ENCODE results near the gene CNTN1. TPM values are rescaled to one million over a fixed set of nuclear protein-coding genes. Genes with fewer than 3 reads are reported as not detected.

Gene CNTN1
- polyA plus RNA-seq, 1 donor from 2014 or later = 101 TPM

DNA sequence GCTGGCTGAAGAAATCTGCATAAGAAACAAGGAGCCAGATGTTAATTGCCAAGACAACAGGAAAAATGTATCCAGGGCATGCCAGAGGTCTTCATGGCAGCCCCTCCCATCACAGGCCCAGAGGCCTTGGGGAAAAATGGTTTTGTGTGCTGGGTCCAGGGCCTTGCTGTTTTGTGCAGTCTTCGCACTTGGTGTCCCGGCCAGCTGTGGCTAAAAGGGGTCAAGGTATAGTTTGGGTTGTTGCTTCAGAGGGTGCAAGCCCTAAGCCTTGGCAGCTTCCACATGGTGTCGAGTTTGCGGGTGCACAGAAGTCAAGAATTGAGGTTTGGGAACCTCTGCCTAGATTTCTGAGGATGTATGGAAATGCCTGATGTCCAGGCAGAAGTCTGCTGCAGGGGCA is 29.9 kb upstream of the CNTN1 start:
- no peak overlapping the region for H3K27ac ChIP-seq (ENCODE audit: low read length)
- no peaks in the 10 kb centered on the region for H3F3A ChIP-seq (ENCODE audit: insufficient read depth, low read length, poor library complexity, severe bottlenecking)
- H3K9ac ChIP-seq (ENCODE audit: low read length) = no peak overlapping the region
- no peak overlapping the region for H3K4me3 ChIP-seq (ENCODE audit: low read length)
- H4K20me1 ChIP-seq (ENCODE audit: insufficient read depth) = no peaks in the 10 kb centered on the region
- no peaks in the 10 kb centered on the region for H3K27me3 ChIP-seq (ENCODE audit: insufficient read depth, low read depth, low read length)
- H3K4me2 ChIP-seq (ENCODE audit: low read length) = no peak overlapping the region
- H3K9me2 ChIP-seq (ENCODE audit: insufficient read depth, low read length) = no peaks in the 10 kb centered on the region
- H3K79me2 ChIP-seq (replicated peaks; ENCODE audit: insufficient read depth, low read length) = no peaks in the 10 kb centered on the region
- no peaks in the 10 kb centered on the region for H3K9me3 ChIP-seq (ENCODE audit: low read length)
- no peak overlapping the region for H2AFZ ChIP-seq (ENCODE audit: low read depth, low read length)
- no peaks in the 10 kb centered on the region for H3K36me3 ChIP-seq (ENCODE audit: insufficient read depth, low read length)
- TF ChIP-seq RAD21 (conservative IDR thresholded peaks at IDR 0.05) (no peak), EP300 (conservative IDR thresholded peaks at IDR 0.05; ENCODE audit: poor library complexity, severe bottlenecking) (no peak), MXI1 (conservative IDR thresholded peaks at IDR 0.05; ENCODE audit: poor library complexity, severe bottlenecking) (no peak), EZH2 (IDR thresholded peaks at IDR 0.05; ENCODE audit: borderline replicate concordance, insufficient read depth, low read length, poor library complexity, severe bottlenecking) (no peak), SMC3 (conservative IDR thresholded peaks at IDR 0.05; ENCODE audit: poor library complexity) (no peak), TAF1 (IDR thresholded peaks at IDR 0.05; ENCODE audit: low read depth) (no peak)
- TF ChIP-seq, protein P1, sequence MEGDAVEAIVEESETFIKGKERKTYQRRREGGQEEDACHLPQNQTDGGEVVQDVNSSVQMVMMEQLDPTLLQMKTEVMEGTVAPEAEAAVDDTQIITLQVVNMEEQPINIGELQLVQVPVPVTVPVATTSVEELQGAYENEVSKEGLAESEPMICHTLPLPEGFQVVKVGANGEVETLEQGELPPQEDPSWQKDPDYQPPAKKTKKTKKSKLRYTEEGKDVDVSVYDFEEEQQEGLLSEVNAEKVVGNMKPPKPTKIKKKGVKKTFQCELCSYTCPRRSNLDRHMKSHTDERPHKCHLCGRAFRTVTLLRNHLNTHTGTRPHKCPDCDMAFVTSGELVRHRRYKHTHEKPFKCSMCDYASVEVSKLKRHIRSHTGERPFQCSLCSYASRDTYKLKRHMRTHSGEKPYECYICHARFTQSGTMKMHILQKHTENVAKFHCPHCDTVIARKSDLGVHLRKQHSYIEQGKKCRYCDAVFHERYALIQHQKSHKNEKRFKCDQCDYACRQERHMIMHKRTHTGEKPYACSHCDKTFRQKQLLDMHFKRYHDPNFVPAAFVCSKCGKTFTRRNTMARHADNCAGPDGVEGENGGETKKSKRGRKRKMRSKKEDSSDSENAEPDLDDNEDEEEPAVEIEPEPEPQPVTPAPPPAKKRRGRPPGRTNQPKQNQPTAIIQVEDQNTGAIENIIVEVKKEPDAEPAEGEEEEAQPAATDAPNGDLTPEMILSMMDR (IDR thresholded peaks at IDR 0.05; ENCODE audit: poor library complexity, severe bottlenecking) = no peak
- TF ChIP-seq, protein P2, sequence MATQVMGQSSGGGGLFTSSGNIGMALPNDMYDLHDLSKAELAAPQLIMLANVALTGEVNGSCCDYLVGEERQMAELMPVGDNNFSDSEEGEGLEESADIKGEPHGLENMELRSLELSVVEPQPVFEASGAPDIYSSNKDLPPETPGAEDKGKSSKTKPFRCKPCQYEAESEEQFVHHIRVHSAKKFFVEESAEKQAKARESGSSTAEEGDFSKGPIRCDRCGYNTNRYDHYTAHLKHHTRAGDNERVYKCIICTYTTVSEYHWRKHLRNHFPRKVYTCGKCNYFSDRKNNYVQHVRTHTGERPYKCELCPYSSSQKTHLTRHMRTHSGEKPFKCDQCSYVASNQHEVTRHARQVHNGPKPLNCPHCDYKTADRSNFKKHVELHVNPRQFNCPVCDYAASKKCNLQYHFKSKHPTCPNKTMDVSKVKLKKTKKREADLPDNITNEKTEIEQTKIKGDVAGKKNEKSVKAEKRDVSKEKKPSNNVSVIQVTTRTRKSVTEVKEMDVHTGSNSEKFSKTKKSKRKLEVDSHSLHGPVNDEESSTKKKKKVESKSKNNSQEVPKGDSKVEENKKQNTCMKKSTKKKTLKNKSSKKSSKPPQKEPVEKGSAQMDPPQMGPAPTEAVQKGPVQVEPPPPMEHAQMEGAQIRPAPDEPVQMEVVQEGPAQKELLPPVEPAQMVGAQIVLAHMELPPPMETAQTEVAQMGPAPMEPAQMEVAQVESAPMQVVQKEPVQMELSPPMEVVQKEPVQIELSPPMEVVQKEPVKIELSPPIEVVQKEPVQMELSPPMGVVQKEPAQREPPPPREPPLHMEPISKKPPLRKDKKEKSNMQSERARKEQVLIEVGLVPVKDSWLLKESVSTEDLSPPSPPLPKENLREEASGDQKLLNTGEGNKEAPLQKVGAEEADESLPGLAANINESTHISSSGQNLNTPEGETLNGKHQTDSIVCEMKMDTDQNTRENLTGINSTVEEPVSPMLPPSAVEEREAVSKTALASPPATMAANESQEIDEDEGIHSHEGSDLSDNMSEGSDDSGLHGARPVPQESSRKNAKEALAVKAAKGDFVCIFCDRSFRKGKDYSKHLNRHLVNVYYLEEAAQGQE (IDR thresholded peaks at IDR 0.05; ENCODE audit: borderline replicate concordance) = no peak

DNA sequence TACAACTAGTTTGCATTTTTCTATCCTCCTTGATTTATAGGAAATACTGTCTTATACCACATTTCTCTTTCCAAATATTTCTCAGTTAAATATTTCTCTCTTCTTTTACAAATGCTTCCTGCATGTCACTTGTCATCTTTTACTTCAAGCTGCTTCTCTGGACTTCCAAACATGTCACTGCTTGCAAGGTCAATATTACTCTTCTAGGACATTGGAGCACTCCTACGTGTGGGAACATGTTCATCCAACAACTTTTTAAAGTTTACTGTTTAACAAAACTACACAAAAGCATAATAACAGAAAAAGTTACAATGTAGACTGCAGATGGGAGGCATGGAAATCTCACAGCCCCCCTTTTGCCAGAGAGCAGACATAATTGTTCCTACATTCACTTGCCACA is 28.5 kb upstream of the CNTN1 start:
- no peaks in the 10 kb centered on the region for H3F3A ChIP-seq (ENCODE audit: insufficient read depth, low read length, poor library complexity, severe bottlenecking)
- H3K4me2 ChIP-seq (ENCODE audit: low read length) = no peak overlapping the region
- TF ChIP-seq, protein P1 (IDR thresholded peaks at IDR 0.05; ENCODE audit: poor library complexity, severe bottlenecking) = no peak
- TF ChIP-seq, protein P2 (IDR thresholded peaks at IDR 0.05; ENCODE audit: borderline replicate concordance) = no peak
- no peak for TF ChIP-seq RAD21 (conservative IDR thresholded peaks at IDR 0.05)
- TF ChIP-seq EP300 (conservative IDR thresholded peaks at IDR 0.05; ENCODE audit: poor library complexity, severe bottlenecking) = no peak
- TF ChIP-seq EZH2 (IDR thresholded peaks at IDR 0.05; ENCODE audit: borderline replicate concordance, insufficient read depth, low read length, poor library complexity, severe bottlenecking) = no peak
- TF ChIP-seq MXI1 (conservative IDR thresholded peaks at IDR 0.05; ENCODE audit: poor library complexity, severe bottlenecking) = no peak
- TF ChIP-seq SMC3 (conservative IDR thresholded peaks at IDR 0.05; ENCODE audit: poor library complexity) = no peak
- TF ChIP-seq POLR2AphosphoS5 (IDR thresholded peaks at IDR 0.05) = no peak
- no peak for TF ChIP-seq TAF1 (IDR thresholded peaks at IDR 0.05; ENCODE audit: low read depth)
- H3K4me3 ChIP-seq (ENCODE audit: low read length) = no peak overlapping the region
- no peak overlapping the region for H2AFZ ChIP-seq (ENCODE audit: low read depth, low read length)
- no peaks in the 10 kb centered on the region for H3K79me2 ChIP-seq (replicated peaks; ENCODE audit: insufficient read depth, low read length)
- no peaks in the 10 kb centered on the region for H3K27me3 ChIP-seq (ENCODE audit: insufficient read depth, low read depth, low read length)
- no peaks in the 10 kb centered on the region for H3K9me3 ChIP-seq (ENCODE audit: low read length)
- no peak overlapping the region for H3K9ac ChIP-seq (ENCODE audit: low read length)
- H3K9me2 ChIP-seq (ENCODE audit: insufficient read depth, low read length) = no peaks in the 10 kb centered on the region
- H3K36me3 ChIP-seq (ENCODE audit: insufficient read depth, low read length) = no peaks in the 10 kb centered on the region
- H4K20me1 ChIP-seq (ENCODE audit: insufficient read depth) = no peaks in the 10 kb centered on the region
- H3K27ac ChIP-seq (ENCODE audit: low read length) = no peak overlapping the region

Measured in neural cell (in vitro differentiated cells).